ENCODE data around the gene KLF14.
"Not testable (repeated sequence)": the region's sequence is repeated elsewhere in the genome, so short reads cannot be mapped to it uniquely, and the experiment has no call there.

Gene KLF14

GRCh38 chr7:130733931-130734814, at the start of gene KLF14:
TSS of gene KLF14 (minus strand) at chr7:130734207. CDS start at chr7:130734033, 174 bp downstream.
- peak; percentile 12 for DNase-seq (ENCODE audit: low read depth)

GRCh38 chr7:130781346-130781745, 47.3 kb upstream of the KLF14 start:
- no peak for DNase-seq (ENCODE audit: low read depth)

- DNase-seq (ENCODE audit: low read depth): no peak
These were observed 43.4 kb upstream of the KLF14 start for GRCh38 chr7:130777426-130777825.

GRCh38 chr7:130772456-130772855, 38.4 kb upstream of the KLF14 start:
- not testable (repeated sequence) for DNase-seq (ENCODE audit: low read depth)

- DNase-seq (ENCODE audit: low read depth): no peak
These were observed 34.8 kb upstream of the KLF14 start for GRCh38 chr7:130768854-130769253.

GRCh38 chr7:130764569-130764968, 30.6 kb upstream of the KLF14 start:
- not testable (repeated sequence) for DNase-seq (ENCODE audit: low read depth)

GRCh38 chr7:130758429-130759056, 24.5 kb upstream of the KLF14 start:
- peak; percentile 64 for DNase-seq (ENCODE audit: low read depth)

- DNase-seq (ENCODE audit: low read depth): no peak
These were observed 22.3 kb upstream of the KLF14 start for GRCh38 chr7:130756316-130756715.

GRCh38 chr7:130752424-130752823, 18.4 kb upstream of the KLF14 start:
- no peak for DNase-seq (ENCODE audit: low read depth)

GRCh38 chr7:130750755-130751154, 16.7 kb upstream of the KLF14 start:
- no peak for DNase-seq (ENCODE audit: low read depth)

- no peak for DNase-seq (ENCODE audit: low read depth)
These were observed 14.8 kb upstream of the KLF14 start for GRCh38 chr7:130748531-130749389.

- DNase-seq (ENCODE audit: low read depth): no peak
These were observed 7.5 kb upstream of the KLF14 start for GRCh38 chr7:130741331-130741995.

- DNase-seq (ENCODE audit: low read depth): no peak
These were observed 6.6 kb upstream of the KLF14 start for GRCh38 chr7:130740606-130741005.

- DNase-seq (ENCODE audit: low read depth): no peak
These were observed 2.4 kb upstream of the KLF14 start for GRCh38 chr7:130736298-130736900.

- DNase-seq (ENCODE audit: low read depth): no peak
These were observed 1.1 kb upstream of the KLF14 start for GRCh38 chr7:130734815-130735716.

GRCh38 chr7:130732980-130733930, 752 bp downstream of the KLF14 start:
- DNase-seq (ENCODE audit: low read depth): no peak

GRCh38 chr7:130723784-130724183, 10.2 kb downstream of the KLF14 start:
- DNase-seq (ENCODE audit: low read depth): peak; percentile 12

- DNase-seq (ENCODE audit: low read depth): peak; percentile 72
These were observed 12.3 kb downstream of the KLF14 start for GRCh38 chr7:130721486-130722277.
